ENCODE measurements around the gene ATP5F1D.
"Not testable (repeated sequence)": the region's sequence is repeated elsewhere in the genome, so short reads cannot be mapped to it uniquely, and the experiment has no call there.

The ATP5F1D gene

GRCh38 chr19:1233115-1233667 is 8.4 kb upstream of the ATP5F1D start:
- DNase-seq = no peak

DNA sequence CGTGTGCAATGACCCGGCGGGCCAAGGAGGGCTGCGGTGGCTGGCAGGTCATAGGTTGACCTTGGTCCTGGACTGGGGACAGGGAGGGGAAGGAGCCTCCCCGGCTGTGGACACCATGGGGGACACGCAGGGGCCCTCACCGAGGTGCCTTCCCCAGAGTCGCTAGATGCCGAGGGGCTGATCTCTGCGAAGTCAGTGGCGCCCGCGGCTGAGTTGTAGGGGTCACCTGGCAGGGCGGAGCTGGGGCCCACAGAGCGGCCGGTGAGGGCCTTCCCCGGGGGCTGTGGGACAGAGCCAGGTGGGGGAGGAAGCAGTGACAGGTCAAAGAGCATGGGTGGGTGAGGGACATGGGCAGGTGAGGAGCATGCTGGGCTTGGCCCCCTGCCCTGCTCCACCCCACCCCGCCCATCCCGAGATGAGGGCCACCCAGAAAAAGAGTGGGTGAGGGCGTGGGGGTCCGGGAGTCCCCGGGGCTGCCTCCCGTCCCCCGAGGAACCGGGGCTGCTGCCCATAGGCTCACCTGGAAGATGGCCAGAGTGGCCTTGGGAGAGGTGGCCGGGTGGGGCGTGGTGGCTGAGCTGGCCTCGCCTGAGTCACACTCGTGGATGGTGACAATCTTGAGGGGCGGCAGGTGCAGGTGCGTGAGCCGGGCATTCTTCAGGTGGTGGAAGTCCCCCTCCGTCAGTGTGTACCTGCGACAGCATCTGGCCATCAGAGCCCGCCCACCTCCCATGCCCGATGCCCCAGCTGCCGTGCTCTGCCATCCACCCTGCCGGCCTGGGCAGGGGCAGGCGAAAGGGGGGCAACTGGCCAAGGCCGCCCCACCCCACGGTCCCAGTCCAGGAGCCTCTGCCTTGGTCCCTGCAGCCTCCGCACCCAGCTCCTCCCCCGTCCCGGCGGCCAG is 7.2 kb upstream of the ATP5F1D start:
- no peak for DNase-seq

DNA sequence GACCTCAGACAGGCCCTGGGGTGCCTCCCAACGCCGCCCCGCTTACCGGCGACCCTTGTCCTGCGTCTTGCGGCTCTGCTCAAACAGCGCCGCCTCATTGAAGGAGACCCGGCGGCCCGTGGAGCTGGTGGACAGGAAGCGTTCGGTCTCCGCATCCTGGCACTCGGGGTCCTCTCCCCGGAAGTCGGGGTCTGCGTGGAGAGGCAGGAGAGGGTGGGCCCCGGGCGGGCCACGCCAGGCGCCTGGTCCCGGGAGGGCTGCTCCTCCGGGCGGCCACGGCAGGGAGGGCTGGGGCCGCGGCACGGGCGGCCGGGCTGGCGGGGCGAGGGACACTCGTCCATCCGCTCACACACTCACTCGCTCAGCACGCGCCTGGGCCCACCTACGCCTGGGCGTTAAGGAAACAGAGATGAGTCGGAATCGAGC is 6.6 kb upstream of the ATP5F1D start:
- DNase-seq = no peak

DNA sequence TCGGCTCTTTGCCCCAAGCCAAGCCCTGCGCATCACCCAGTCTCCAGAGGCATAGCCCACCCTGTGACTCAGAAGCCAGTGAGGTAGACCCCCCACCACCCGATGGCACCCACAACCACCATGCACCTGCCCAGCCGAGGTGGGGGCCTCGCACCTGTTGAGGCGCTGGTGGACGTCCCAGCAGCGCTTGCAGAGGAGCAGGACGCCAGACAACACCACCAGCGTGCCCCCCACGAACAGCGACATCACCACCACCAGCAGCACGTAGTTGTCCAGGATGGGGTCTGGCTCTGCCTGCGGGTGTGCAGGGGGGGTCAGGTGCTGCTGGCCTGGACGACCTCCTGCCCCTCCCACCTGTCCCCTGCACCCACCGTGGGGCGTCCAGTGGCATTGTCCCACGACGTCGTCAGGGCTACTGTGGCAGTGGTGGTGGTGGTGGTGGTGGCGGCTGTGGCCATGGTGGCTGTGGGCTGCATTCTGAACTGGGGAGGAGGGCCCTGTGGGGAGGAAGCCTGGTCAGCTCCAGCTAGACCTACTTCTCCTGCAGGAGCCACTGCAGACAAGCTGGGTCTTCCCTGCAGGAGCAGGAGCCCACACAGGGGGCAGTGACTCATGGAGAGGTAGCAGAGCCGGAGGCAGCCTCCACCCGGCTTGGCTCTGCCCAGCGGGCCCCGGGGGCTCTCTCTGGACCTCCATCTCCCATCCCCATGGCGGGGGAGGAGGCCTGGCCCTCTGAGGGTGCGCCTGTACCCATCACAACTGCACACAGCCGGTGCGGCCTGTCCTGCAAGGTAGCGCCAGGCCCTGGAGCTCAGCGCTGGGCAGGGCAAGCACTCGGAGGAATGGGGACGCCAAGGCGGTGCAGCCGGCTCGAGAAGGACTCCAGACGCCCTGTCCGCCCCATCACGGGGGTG is 5.7 kb upstream of the ATP5F1D start:
- DNase-seq = no peak

- DNase-seq = no peak
Measured at GRCh38 chr19:1236576-1236975, 5.0 kb upstream of the ATP5F1D start.

DNA sequence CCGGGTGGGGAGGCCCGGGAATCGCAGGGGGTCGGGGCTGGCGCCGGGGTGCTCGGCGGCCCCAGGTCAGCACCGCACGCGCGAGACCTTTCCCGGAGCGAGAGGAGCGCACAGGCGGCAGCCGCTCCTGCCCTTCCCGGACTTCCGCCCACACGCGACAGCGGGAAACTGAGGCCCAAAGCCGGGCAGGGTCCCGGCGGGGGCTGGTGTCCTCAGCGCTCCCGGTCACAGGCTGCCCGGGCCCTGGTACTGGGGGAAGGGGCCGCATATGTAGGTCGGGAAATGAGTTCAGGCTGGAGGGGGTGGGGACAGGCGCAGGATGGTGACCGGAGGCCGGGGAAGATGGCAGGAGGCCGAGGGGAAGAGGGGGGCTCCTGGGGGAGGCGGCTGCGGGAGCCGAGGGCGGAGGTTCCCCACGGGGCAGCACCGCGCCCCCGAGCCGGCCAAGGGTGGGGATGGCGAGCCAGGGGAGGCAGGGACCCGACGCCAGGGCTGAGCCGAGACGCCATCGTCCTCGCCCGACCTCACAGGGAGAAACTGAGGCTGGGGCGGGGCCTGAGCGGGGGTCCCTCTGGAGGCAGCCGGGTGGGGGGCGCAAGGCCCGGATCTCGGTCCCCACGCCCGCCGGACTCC is 4.4 kb upstream of the ATP5F1D start:
- no peak for DNase-seq

- peak in 1 of 2 donors; percentile 40 for DNase-seq
Measured at GRCh38 chr19:1237754-1238368, 3.7 kb upstream of the ATP5F1D start, which contains the start of gene CBARP. Gene CBARP (minus strand): TSS chr19:1238005. CDS start chr19:1236100, 1,905 bp downstream.

DNA sequence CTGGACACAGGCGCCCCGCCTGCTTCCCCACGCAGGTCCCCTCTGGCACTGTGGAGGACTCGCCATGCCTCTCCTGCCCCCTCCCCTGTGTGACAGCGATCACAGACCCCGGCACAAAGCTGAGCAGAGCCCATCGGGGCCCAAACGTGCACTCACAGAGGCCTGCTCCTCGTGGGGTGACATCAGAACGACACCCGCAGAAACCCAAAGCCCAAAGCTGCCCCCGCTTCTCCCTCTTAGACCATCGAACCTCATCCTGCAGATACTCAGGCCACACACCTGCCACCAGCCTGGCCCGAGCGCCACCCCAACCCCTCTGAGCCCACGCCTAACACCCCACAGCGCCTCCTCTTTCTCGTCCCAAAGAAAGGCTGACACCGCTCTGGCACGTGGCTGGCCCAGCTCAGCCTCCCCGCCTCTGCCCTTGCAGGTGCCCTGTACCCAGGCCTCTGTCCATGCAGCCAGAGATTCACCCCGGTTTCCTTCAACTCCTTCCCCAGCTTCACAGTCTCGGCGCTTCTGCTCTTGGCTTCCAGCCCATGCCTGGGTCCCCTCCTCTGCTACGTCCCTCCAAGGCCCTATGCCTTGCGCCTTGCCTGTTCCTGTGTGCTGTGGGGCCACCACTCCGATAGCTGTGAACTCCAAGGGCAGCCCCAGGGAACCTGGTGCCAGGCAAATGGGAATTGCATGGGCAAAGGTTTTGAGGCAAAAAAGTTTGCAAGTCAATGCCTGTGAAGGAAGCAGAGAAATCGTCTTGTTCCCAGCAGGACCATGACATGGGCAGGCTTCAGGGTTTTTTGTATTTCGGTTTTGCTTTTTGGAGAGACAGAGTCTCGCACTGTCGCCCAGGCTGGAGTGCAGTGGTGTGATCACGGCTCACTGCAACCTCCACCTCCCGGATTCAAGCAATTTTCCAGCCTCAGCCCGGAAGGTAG is 2.9 kb upstream of the ATP5F1D start:
- no peak for DNase-seq

- DNase-seq = no peak
Measured at GRCh38 chr19:1239420-1239795, 2.1 kb upstream of the ATP5F1D start.

DNA sequence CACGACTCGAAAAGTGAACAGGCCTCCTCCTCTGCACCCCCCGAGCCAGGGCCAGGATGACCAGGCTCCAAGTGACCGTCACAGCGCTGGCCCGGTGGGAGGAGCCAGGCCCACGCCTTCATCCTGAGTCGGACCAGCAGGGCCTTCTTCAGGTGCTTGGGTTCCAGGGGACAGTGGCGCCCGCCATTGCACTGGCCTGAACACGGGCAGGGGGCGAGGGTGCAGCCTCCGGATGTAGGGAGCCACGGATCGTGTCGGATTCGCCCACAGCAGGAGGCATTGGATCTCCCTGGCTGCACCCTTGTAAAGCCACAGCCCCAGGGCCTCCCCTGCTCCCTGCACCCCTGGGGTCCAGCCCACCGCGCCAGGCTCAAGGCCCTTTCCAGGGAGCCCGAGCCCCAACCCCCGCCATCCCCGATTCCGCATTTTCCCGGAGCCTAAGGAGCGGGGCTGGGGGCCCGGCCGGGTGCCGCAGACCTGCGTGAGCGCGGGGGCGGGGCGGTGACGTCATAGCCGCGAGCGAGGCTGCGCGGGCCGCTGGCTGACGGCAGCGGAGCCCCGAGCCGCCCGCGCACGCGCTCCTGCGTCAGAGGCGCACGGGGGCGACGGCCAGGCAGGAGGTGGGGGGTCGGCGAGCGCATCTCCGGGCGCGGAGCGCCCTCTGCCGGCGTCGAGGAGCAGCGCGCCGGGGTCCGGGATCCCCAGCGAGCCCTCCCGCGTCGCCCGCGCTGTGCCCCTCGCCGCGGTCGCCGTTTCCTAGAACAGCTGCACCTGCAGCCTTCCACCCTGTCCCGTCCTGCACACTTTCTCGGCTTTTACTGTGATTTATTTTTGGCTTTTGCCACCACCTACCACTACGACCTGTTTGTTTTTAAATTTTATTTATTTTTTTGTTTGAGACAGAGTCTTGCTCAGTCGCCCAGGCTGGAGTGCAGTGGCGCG is 1.5 kb upstream of the ATP5F1D start:
- peak; percentile 69 to 80 for DNase-seq

GRCh38 chr19:1240925-1241324 is 626 bp upstream of the ATP5F1D start:
- DNase-seq = no peak

GRCh38 chr19:1243768-1244692 is 2.5 kb downstream of the ATP5F1D start:
- DNase-seq = peak; percentile 64 to 74

DNA sequence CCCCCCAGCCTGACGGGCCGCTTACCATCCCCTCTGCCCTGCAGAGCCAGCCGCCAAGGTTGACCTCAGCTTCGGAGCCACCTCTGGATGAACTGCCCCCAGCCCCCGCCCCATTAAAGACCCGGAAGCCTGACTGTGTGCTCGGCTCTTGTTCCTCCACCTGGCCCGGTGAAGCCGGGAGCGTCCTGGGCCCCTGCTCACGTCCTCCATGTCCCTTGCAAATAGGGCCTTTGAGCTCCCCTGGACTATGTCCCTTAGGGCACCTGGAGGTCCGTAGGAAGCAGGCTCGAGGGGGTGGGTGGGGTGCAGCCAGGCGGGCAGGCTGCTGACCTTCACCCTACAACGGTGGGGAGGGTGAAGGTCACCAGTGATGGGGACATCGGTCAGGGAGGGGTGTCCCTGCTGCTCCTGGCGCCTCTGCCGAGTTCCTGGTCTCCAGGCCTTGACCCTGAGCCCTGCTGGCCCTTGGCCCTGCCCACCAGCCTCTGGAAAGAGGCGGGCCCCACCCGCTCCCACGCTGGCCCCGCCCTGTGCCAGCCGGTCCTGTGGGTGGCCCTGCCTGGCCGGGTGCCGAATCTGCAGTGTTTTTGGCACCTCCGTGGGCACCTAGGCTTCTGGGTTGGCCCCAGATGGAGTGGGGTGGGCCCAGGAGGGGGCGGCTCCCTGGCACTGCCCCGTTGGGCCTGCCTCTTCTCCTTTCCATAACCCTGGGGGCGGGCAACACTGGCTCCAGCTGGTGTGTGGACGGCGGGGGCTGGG is 3.3 kb downstream of the ATP5F1D start:
- no peak for DNase-seq

DNA sequence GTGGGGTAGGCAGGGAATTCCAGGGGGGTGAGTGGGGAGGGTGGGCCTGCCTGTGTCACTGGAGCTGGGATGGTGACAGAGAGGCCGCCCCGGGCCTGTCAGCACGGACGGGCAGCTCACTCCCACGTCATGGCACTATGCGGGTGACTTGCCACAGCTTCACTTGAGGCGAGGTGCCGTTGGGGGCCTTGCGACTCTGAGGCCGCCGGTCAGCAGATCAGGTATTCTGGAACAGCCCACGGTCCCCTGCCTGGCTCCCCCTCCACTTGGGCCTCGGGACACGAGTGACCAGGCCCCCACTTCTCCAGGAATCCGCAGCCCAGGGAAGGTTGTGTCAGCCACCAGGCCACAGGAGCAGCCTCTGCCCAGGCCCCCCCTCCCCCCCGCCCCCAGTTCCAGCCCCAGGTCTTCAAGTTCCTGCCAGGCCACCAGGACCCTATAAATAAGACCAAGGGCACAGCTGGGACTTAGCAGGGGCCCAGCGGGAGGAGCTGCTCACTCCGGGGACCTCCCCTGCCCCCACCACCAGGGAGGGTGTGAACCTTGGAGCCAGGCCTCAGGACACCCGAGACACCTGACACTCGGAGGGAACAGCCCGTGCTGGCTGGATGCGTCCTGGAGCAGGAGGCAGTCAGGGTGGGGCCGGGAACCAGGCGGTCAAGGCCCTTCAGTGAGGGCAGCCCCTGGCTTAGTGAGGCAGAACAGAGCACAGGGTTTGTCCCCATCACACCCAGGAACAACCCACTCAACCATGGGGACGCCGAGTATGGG is 4.1 kb downstream of the ATP5F1D start:
- DNase-seq = no peak

DNA sequence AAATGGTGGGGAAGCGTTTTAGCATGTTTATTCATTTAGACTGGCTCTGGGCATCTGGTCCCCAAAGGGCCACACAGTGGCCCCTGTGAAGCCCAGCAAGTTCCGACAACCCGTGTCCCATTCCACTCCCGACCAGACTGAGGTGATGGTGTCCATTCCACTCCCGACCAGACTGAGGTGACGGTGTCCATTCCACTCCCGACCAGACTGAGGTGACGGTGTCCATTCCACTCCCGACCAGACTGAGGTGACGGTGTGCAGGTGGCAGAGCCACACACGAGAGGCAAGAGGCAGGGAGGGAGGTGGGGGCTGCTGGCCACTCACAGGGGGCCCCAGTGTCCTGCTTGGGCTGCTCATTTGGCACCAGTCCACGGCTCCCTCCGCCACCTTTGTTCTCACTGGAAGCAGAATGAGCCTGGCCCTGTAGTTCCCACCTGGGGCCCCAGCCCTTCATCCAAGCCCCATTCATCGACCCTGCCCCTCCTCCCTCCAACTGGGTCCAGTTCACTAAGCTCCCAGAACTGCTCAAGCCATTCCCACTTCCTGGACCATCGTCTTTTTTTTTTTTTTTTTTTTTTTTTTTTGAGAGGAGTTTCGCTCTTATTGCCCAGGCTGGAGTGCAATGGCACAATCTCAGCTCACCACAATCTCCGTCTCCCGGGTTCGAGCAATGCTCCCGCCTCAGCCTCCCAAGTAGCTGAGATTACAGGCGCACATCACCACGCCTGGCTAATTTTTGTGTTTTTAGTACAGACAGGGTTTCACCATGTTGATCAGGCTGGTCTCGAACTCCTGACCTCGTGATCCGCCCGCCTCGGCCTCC is 4.9 kb downstream of the ATP5F1D start:
- DNase-seq = not testable (repeated sequence)

DNA sequence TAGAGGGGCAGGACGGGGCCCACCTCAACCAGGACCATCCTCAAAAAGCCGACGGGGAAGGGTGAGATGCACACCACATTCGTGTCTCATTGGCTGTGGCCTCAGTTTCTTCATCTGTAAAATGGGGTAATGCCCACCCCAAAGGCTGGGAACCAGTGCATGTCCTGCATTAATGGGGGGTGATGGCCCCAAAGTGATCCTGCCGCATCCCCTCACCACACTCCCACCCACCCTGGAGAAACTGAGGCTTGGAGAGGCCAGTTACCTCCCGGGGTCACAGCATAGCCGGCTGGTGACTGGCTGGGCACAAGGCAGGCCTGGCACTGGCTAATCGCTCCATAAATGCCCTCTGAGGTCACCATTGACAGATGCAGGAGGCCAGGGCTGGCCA is 6.2 kb downstream of the ATP5F1D start:
- no peak for DNase-seq

Data from hippocampal formation (tissue), 2 donors.